SK-N-SH treated with all-trans-retinoic acid at 6 μM for 48 hours (cell line): ENCODE data around the gene SELENOM.

ENCODE experiments used
- BACH2 ChIP-seq: fragments of 250-450 bp; sonication (Bioruptor Pico); IDR thresholded peaks from 2 replicates; pipeline ENCODE4 v1.9.0; 2021; ENCODE audit warnings: mild to moderate bottlenecking, borderline replicate concordance
- ESRRG ChIP-seq: fragments of 250-450 bp; sonication (Bioruptor Pico); IDR thresholded peaks from 2 replicates; pipeline ENCODE4 v1.6.1; 2021; ENCODE audit warnings: mild to moderate bottlenecking
- GLIS3 ChIP-seq: fragments of 250-450 bp; sonication (Bioruptor Pico); IDR thresholded peaks from 2 replicates; pipeline ENCODE4 v1.5.0; 2020; ENCODE audit warnings: mild to moderate bottlenecking, moderate library complexity
- PATZ1 ChIP-seq: fragments of 250-450 bp; sonication (Bioruptor Pico); IDR thresholded peaks from 2 replicates; pipeline ENCODE4 v1.8.0; 2020; ENCODE audit warnings: mild to moderate bottlenecking, moderate library complexity, borderline replicate concordance
- TCF4 ChIP-seq: fragments of 250-450 bp; sonication (Bioruptor Pico); IDR thresholded peaks from 2 replicates; pipeline ENCODE4 v1.8.0; 2021; ENCODE audit warnings: mild to moderate bottlenecking, moderate library complexity, borderline replicate concordance
- ZFP30 ChIP-seq: fragments of 450-650 bp; formaldehyde crosslinking; IDR thresholded peaks from 2 replicates; pipeline ENCODE4 v1.5.0; 2022; ENCODE audit warnings: mild to moderate bottlenecking, moderate library complexity
- TF ChIP-seq, protein P1 (sequence below): fragments of 250-450 bp; sonication (Bioruptor Pico); IDR thresholded peaks from 2 replicates; pipeline ENCODE4 v1.5.1; 2020; ENCODE audit warnings: low read depth, mild to moderate bottlenecking, moderate library complexity

DNA sequence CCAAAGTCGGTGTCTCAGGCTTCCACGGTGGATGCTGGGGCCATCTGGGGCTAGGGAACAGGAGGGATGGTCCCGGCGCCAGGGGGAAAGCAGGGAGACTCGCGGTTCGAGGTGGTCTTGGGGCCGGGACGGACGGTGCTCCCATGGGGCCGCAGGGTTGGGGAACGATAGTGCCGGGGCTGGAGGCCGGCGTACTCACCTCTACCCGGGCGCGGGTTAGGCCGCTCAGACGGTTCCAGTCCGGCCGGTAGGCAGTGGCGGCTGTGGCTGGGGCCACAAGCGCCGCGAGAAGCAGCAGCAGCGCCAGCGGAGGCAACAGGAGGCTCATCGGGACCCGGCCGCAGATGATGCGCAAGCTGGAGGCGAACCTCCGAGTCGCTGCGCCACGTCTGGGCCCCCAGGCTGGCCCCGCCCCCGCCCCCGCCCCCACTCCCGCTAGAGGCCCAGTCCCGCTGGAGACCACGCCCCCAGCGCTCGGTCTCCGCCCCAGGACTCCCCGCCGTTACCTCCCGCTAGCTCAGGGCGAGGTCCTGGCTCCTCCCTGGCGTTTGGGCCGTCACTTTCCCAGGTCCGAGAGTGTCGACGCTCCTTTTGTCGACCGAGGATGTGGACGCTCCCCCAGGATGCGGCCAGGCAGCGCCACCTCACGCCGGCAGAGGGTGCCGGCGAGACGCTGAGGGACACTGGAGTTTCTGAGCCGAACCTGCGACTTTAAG lies at the start of gene SELENOM:
- TF ChIP-seq, protein P1, sequence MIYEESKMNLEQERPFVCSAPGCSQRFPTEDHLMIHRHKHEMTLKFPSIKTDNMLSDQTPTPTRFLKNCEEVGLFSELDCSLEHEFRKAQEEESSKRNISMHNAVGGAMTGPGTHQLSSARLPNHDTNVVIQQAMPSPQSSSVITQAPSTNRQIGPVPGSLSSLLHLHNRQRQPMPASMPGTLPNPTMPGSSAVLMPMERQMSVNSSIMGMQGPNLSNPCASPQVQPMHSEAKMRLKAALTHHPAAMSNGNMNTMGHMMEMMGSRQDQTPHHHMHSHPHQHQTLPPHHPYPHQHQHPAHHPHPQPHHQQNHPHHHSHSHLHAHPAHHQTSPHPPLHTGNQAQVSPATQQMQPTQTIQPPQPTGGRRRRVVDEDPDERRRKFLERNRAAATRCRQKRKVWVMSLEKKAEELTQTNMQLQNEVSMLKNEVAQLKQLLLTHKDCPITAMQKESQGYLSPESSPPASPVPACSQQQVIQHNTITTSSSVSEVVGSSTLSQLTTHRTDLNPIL: no peak
- no peak for TF ChIP-seq ZFP30
- no peak for TF ChIP-seq BACH2 (CRISPR knock-in tag)
- TF ChIP-seq PATZ1: no peak
- TF ChIP-seq GLIS3 (CRISPR knock-in tag): no peak
- TF ChIP-seq TCF4: no peak
- TF ChIP-seq ESRRG (CRISPR knock-in tag): no peak
